ENCODE results near the gene IL15RA.
"Not testable (repeated sequence)": the region's sequence is repeated elsewhere in the genome, so short reads cannot be mapped to it uniquely, and the experiment has no call there.

The IL15RA gene

DNA sequence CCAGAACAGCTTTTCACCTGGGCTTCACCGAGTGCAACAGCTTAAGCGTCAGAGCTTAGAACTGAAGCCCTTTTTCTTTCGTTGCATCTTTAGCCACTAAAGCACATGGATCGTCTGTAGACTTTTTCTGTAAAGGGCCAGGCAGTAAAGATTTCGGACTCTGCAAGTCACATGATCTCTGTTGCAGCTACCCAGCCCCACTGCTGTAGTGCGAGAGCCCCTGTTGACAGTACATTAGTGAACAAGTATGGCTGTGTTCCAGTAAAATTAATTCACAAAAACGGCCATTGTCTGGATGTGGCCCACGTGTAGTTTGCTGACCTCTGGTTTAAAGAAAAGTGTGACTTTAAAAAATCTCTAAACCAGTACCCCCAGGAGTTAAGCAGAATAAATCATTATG, 47.9 kb downstream of the IL15RA start:
- peaks cover 86% of the 10 kb centered on the region for H3K36me3 ChIP-seq (ENCODE audit: insufficient read depth, low read depth, low read length)
- no peaks in the 10 kb centered on the region for H3K4me1 ChIP-seq (ENCODE audit: insufficient read depth, low read length)

DNA sequence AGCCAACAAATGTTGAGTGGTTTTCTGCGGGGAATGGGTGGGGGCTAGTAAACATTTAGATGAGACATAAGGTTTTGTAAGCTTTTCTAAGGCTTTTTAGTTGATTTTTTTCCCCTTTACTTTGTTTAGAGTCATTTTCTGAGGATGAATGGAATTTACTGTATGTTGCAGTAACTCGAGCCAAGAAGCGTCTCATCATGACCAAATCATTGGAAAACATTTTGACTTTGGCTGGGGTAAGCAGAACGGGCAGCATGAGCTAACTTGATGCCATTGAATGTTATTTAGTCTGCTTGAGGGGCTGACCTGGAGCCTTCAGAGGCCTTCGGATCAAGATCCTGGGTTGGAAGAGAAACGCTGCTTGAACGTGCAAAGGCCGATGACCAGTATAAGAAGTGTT, 50.0 kb downstream of the IL15RA start:
- Histone ChIP-seq H3K4me1 (ENCODE audit: insufficient read depth, low read length) (no peaks in the 10 kb centered on the region), H3K27me3 (ENCODE audit: insufficient read depth, low read length) (no peaks in the 10 kb centered on the region), H3K27ac (ENCODE audit: low read length) (no peak overlapping the region), H3K36me3 (ENCODE audit: insufficient read depth, low read depth, low read length) (peaks cover 96% of the 10 kb centered on the region), H3K9me3 (ENCODE audit: insufficient read depth, low read depth, low read length) (no peaks in the 10 kb centered on the region), H3K4me3 (ENCODE audit: low read length) (no peak overlapping the region), H3K9ac (ENCODE audit: low read depth, low read length) (no peak overlapping the region)

More for the DNA sequence above, 47.9 kb downstream of the IL15RA start:
- Histone ChIP-seq H3K27me3 (ENCODE audit: insufficient read depth, low read length) (no peaks in the 10 kb centered on the region), H3K27ac (ENCODE audit: low read length) (no peak overlapping the region), H3K4me3 (ENCODE audit: low read length) (no peak overlapping the region), H3K9ac (ENCODE audit: low read depth, low read length) (no peak overlapping the region), H3K9me3 (ENCODE audit: insufficient read depth, low read depth, low read length) (no peaks in the 10 kb centered on the region)

DNA sequence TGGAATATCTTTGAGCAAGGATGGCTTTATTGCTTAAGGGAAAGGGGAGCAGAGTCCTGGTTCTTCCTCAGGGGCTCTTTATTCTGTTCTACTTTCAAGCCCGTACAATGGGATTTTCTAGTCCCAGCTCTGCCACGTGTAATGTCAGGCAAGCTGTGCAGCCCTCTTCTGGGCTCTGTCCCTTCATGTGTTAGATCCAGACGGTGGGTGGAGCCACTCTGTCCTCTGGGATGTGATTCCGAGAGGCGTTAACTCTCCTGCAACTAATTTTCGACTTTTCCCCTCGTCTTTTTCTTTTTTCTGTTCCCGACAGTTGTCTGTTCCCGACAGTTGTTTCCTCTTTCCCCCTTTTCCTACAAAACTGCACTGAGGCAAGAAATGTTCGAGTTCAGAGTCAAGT, 52.5 kb downstream of the IL15RA start:
- H3K4me3 ChIP-seq (ENCODE audit: low read length): no peak overlapping the region
- no peaks in the 10 kb centered on the region for H3K27me3 ChIP-seq (ENCODE audit: insufficient read depth, low read length)
- no peak overlapping the region for H3K9ac ChIP-seq (ENCODE audit: low read depth, low read length)
- no peaks in the 10 kb centered on the region for H3K9me3 ChIP-seq (ENCODE audit: insufficient read depth, low read depth, low read length)
- H3K4me1 ChIP-seq (ENCODE audit: insufficient read depth, low read length): no peaks in the 10 kb centered on the region
- peaks cover 96% of the 10 kb centered on the region for H3K36me3 ChIP-seq (ENCODE audit: insufficient read depth, low read depth, low read length)
- H3K27ac ChIP-seq (ENCODE audit: low read length): no peak overlapping the region

DNA sequence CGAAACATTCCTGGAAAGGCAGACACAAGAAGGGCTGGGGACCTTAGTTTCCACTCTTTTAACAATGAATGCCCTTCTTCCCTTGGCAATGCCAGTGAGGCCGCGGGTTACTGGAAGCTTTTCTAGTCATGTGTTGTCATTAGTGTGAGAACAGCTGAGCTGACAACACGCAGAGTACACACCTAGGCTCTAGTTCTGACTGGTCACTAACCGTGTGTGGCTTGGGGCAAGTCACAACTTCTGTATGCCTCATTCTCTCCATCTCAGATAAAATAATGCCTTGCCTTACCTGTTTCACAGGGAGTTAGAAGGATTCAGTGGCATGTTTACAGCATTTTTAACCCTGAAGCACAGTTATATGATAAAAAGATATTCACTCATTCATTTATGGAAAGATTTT, 55.6 kb downstream of the IL15RA start:
- peaks cover 96% of the 10 kb centered on the region for H3K36me3 ChIP-seq (ENCODE audit: insufficient read depth, low read depth, low read length)
- no peaks in the 10 kb centered on the region for H3K27me3 ChIP-seq (ENCODE audit: insufficient read depth, low read length)
- H3K9me3 ChIP-seq (ENCODE audit: insufficient read depth, low read depth, low read length): no peaks in the 10 kb centered on the region
- no peak overlapping the region for H3K27ac ChIP-seq (ENCODE audit: low read length)
- H3K4me3 ChIP-seq (ENCODE audit: low read length): no peak overlapping the region
- no peak overlapping the region for H3K9ac ChIP-seq (ENCODE audit: low read depth, low read length)
- H3K4me1 ChIP-seq (ENCODE audit: insufficient read depth, low read length): no peaks in the 10 kb centered on the region

DNA sequence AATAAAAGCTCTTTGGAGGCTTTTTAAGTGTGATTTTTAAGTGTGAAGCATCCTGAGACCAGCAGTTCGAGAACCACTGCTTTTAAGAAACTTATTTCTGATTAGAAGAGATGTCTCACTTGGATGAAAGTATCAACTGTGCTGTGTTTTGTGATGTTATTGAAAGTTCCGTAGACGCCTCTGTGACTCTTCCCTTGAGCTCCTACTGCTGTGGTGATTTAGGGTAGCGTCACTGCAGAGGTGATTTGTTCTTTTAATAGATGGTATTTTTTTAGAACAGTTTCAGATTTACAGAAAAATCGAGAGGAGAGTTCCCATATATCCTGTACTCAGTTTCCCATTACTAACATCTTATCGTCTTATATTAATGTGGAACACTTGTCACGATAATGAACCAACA, 57.8 kb downstream of the IL15RA start:
- no peaks in the 10 kb centered on the region for H3K27me3 ChIP-seq (ENCODE audit: insufficient read depth, low read length)
- no peak overlapping the region for H3K9ac ChIP-seq (ENCODE audit: low read depth, low read length)
- peaks cover 99% of the 10 kb centered on the region for H3K36me3 ChIP-seq (ENCODE audit: insufficient read depth, low read depth, low read length)
- H3K27ac ChIP-seq (ENCODE audit: low read length): no peak overlapping the region
- H3K4me3 ChIP-seq (ENCODE audit: low read length): no peak overlapping the region
- no peaks in the 10 kb centered on the region for H3K4me1 ChIP-seq (ENCODE audit: insufficient read depth, low read length)
- H3K9me3 ChIP-seq (ENCODE audit: insufficient read depth, low read depth, low read length): no peaks in the 10 kb centered on the region

DNA sequence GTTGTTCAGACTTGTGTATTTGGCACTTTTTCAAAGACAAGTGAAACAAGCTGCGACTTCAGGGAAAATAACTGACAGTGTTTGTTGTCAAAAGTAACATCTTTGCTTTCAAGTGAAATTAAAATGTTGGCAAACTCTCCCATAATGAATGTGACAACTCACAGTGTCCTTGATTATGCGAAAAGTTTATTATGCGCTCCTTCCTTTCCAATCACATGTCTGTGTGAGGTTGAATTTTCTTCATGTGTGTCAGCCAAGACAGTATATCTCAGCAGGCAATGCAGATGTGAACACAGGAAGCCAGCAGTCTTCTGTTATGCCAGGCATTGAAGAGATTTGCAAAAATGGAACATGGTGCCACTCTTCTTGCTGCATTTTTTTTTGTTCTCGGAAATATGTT, 58.6 kb downstream of the IL15RA start:
- Histone ChIP-seq H3K9me3 (ENCODE audit: insufficient read depth, low read depth, low read length) (no peaks in the 10 kb centered on the region), H3K4me3 (ENCODE audit: low read length) (no peak overlapping the region), H3K9ac (ENCODE audit: low read depth, low read length) (no peak overlapping the region), H3K27me3 (ENCODE audit: insufficient read depth, low read length) (no peaks in the 10 kb centered on the region), H3K27ac (ENCODE audit: low read length) (no peak overlapping the region), H3K4me1 (ENCODE audit: insufficient read depth, low read length) (no peaks in the 10 kb centered on the region), H3K36me3 (ENCODE audit: insufficient read depth, low read depth, low read length) (peaks cover 99% of the 10 kb centered on the region)

DNA sequence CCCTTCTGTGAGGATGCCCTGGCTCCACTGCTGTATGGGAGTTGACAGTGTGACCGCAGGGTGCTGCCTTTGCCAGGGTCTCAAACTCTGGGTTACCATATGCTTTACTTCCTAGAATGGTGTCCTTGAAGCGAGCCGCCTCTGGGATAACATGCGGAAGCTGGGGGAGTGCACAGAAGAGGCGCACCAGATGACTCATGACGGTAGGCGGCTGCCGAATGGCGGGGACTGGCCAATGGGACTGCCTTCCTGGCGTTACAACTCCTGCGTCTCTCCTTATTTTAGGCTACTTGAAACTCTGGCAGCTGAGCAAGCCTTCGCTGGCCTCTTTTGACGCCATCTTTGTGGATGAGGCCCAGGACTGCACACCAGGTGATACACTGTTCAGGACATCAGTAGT, 60.0 kb downstream of the IL15RA start:
- H3K27ac ChIP-seq (ENCODE audit: low read length): no peak overlapping the region
- no peak overlapping the region for H3K9ac ChIP-seq (ENCODE audit: low read depth, low read length)
- no peaks in the 10 kb centered on the region for H3K27me3 ChIP-seq (ENCODE audit: insufficient read depth, low read length)
- H3K4me1 ChIP-seq (ENCODE audit: insufficient read depth, low read length): no peaks in the 10 kb centered on the region
- H3K9me3 ChIP-seq (ENCODE audit: insufficient read depth, low read depth, low read length): no peaks in the 10 kb centered on the region
- peaks cover 98% of the 10 kb centered on the region for H3K36me3 ChIP-seq (ENCODE audit: insufficient read depth, low read depth, low read length)
- no peak overlapping the region for H3K4me3 ChIP-seq (ENCODE audit: low read length)

DNA sequence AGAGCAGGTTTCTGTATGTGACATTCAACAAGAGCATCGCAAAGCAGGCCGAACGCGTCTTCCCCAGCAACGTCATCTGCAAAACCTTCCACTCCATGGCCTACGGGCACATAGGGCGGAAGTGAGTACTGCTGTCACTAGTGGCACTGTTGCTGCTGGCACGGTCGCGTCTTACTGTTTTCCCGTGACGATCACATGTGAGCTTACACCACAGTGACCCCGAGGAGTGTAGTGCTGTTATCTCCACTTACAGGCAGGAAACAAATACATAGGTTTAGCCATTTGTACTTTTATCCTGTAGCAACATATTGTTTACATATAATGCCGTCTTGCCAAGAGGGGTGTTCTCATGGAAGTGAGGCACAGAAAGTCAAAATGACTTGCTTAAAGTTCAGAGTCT, 61.9 kb downstream of the IL15RA start:
- Histone ChIP-seq H3K36me3 (ENCODE audit: insufficient read depth, low read depth, low read length) (peaks cover 95% of the 10 kb centered on the region), H3K27me3 (ENCODE audit: insufficient read depth, low read length) (no peaks in the 10 kb centered on the region), H3K27ac (ENCODE audit: low read length) (no peak overlapping the region), H3K4me3 (ENCODE audit: low read length) (no peak overlapping the region), H3K9me3 (ENCODE audit: insufficient read depth, low read depth, low read length) (no peaks in the 10 kb centered on the region), H3K9ac (ENCODE audit: low read depth, low read length) (no peak overlapping the region), H3K4me1 (ENCODE audit: insufficient read depth, low read length) (no peaks in the 10 kb centered on the region)

DNA sequence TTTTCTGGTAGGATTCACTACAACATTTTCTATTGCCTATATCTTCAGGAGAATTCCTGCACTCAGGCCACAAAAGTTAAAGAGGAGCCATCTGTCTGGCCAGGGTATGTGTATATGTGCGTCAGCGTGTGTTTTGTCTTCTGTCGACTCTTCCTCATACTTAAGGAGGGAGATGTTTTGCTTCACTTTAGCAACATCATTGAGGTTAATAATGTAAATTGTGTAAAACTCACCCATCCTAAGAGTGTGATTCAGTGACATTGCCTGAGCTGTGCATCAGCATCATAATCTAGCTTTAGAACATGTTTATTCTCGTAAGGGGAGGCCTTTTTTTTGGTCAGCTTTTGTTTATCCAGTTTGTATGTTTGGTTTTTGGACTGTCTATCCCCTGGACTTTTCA, 63.6 kb downstream of the IL15RA start:
- Histone ChIP-seq H3K9me3 (ENCODE audit: insufficient read depth, low read depth, low read length) (no peaks in the 10 kb centered on the region), H3K9ac (ENCODE audit: low read depth, low read length) (no peak overlapping the region), H3K27ac (ENCODE audit: low read length) (no peak overlapping the region), H3K27me3 (ENCODE audit: insufficient read depth, low read length) (no peaks in the 10 kb centered on the region), H3K4me1 (ENCODE audit: insufficient read depth, low read length) (no peaks in the 10 kb centered on the region), H3K4me3 (ENCODE audit: low read length) (no peak overlapping the region), H3K36me3 (ENCODE audit: insufficient read depth, low read depth, low read length) (peaks cover 96% of the 10 kb centered on the region)

DNA sequence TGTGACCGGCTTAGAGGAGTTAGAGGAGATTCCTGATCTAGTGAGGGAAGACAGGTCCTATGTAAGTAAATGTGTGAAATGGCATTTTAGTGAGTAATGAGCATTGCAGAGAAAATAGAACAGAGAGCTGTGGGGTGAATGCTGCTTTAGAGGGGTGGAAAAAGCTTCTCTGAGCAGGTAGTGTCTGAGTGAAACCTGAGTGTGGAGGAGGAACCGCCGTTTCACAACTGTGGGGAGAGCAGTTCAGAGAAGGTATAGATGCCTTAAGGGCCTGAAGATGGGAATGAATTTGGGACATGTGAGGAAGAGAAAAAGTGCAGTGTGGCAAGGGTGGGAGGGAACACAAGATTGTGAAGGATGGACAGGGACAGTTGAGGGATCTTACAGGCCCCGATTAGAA, 65.7 kb downstream of the IL15RA start:
- no peak overlapping the region for H3K4me3 ChIP-seq (ENCODE audit: low read length)
- no peaks in the 10 kb centered on the region for H3K4me1 ChIP-seq (ENCODE audit: insufficient read depth, low read length)
- no peaks in the 10 kb centered on the region for H3K9me3 ChIP-seq (ENCODE audit: insufficient read depth, low read depth, low read length)
- no peak overlapping the region for H3K27ac ChIP-seq (ENCODE audit: low read length)
- H3K27me3 ChIP-seq (ENCODE audit: insufficient read depth, low read length): no peaks in the 10 kb centered on the region
- H3K36me3 ChIP-seq (ENCODE audit: insufficient read depth, low read depth, low read length): peaks cover 86% of the 10 kb centered on the region
- no peak overlapping the region for H3K9ac ChIP-seq (ENCODE audit: low read depth, low read length)

DNA sequence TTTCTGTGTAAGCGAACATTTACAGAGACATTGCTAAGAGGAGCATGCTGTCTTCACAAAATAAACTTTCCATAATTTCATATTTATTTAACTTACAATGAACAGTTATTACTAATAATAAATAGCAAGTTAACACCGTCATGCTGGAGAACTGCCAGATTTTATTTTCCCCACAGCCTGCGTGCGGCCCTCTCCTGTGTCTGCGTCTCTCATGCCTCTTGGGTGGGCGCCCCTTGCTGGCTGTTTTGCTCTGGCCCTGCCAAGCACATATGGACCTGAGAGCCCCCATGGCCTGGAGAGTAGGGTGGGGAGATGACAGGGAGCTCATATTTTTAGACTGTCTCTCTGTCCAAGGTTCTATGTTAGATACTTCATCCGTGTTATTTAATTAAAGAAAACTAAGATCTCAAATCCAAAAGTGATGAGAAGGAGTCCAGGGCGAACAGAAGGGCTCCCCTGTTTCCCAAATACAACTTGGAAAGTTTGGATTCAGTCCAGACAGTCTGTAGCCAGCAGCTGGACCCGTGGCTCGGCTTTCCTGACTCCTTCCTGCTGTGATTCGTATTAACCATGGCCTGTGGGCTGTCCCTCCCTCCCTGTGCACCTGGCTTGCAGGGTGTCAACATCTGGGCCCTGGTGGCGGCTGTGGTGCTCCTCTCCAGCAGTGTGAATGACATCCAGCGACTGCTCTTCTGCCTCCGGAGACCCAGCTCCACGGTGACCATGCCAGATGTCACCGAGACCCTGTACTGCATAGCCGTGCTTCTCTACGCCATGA, 66.8 kb downstream of the IL15RA start:
- no peaks in the 10 kb centered on the region for H3K9me3 ChIP-seq (ENCODE audit: insufficient read depth, low read depth, low read length)
- no peak overlapping the region for H3K27ac ChIP-seq (ENCODE audit: low read length)
- peaks cover 86% of the 10 kb centered on the region for H3K36me3 ChIP-seq (ENCODE audit: insufficient read depth, low read depth, low read length)
- no peaks in the 10 kb centered on the region for H3K27me3 ChIP-seq (ENCODE audit: insufficient read depth, low read length)
- no peak overlapping the region for H3K4me3 ChIP-seq (ENCODE audit: low read length)
- no peak overlapping the region for H3K9ac ChIP-seq (ENCODE audit: low read depth, low read length)
- H3K4me1 ChIP-seq (ENCODE audit: insufficient read depth, low read length): no peaks in the 10 kb centered on the region

DNA sequence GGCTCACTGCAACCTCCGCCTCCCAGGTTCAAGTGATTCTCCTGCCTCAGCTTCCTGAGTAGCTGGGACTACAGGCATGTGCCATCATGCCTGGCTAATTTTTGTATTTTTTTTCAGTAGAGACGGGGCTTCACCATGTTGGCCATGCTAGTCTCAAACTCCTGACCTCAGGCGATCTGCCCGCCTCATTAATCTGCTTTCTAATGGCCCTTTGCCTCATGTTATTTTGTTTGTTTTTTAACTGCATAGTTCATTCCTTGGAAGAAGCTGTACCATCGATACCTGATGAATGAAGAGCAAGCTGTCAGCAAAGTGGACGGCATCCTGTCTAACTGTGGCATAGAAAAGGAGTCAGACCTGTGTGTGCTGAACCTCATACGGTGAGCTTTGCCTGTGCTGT, 68.7 kb downstream of the IL15RA start:
- not testable (repeated sequence) for H3K27ac ChIP-seq (ENCODE audit: low read length); H3K4me3 ChIP-seq (ENCODE audit: low read length); H3K9ac ChIP-seq (ENCODE audit: low read depth, low read length); H3K9me3 ChIP-seq (ENCODE audit: insufficient read depth, low read depth, low read length); H3K27me3 ChIP-seq (ENCODE audit: insufficient read depth, low read length); H3K4me1 ChIP-seq (ENCODE audit: insufficient read depth, low read length)
- peaks cover 68% of the 10 kb centered on the region for H3K36me3 ChIP-seq (ENCODE audit: insufficient read depth, low read depth, low read length)
